ENCODE data around the gene CHST8. TPM values are rescaled to one million over a fixed set of nuclear protein-coding genes. Genes with fewer than 3 reads are reported as not detected.

The CHST8 gene
- total and polyA plus RNA-seq, 2 experiments from 2014 or later: 9.3 to 38.2 TPM

GRCh38 chr19:33670398-33670797 lies 48.6 kb downstream of the CHST8 start (continued):
- TF ChIP-seq REST (IDR thresholded peaks at IDR 0.05; ENCODE audit: unreplicated experiment) (no peak), NANOG (IDR thresholded peaks at IDR 0.05; ENCODE audit: borderline replicate concordance) (no peak), ZNF114 (CRISPR knock-in tag; IDR thresholded peaks at IDR 0.05) (no peak), ZNF331 (CRISPR knock-in tag; IDR thresholded peaks at IDR 0.05; ENCODE audit: low read depth) (no peak), CTCF (conservative IDR thresholded peaks at IDR 0.05; ENCODE audit: low read depth in 2 of 2) (no peak)

- peaks cover 3% of the 10 kb centered on the region for H3K27me3 Mint-ChIP-seq (ENCODE audit: insufficient read depth, low read depth, poor library complexity)
These were observed 49.5 kb downstream of the CHST8 start for GRCh38 chr19:33671211-33671610.

More at GRCh38 chr19:33671211-33671610, 49.5 kb downstream of the CHST8 start:
- Mint-ChIP-seq H3K4me3 (no peak overlapping the region), H3K27ac (no peak overlapping the region), H3K36me3 (ENCODE audit: low read depth) (no peaks in the 10 kb centered on the region), H3K4me1 (peaks cover 7% of the 10 kb centered on the region; the same call in 2 of the 3 replicates), H3K9me3 (no peaks in the 10 kb centered on the region; the same call in 2 of the 3 replicates)
- no peaks in the 10 kb centered on the region for H3K36me3 ChIP-seq (ENCODE audit: insufficient read depth)
- H2AFZ ChIP-seq: no peak overlapping the region
- no peak for ATAC-seq
- no peaks in the 10 kb centered on the region; the same call in none of the 2 replicates for H4K20me1 ChIP-seq (replicated peaks; ENCODE audit: insufficient read depth)
- H3K4me1 ChIP-seq (ENCODE audit: insufficient read depth): no peaks in the 10 kb centered on the region
- no peaks in the 10 kb centered on the region for H3K27me3 ChIP-seq (ENCODE audit: insufficient read depth)
- no peaks in the 10 kb centered on the region for H3K9me2 ChIP-seq (ENCODE audit: insufficient read depth)
- no peak overlapping the region for H3K4me3 ChIP-seq
- no peak overlapping the region for H3K27ac ChIP-seq (ENCODE audit: low read depth)
- TF ChIP-seq ZNF114 (CRISPR knock-in tag; IDR thresholded peaks at IDR 0.05): no peak
- no peak for TF ChIP-seq EZH2 (IDR thresholded peaks at IDR 0.05; ENCODE audit: low read depth, unreplicated experiment)
- TF ChIP-seq STAT1 (IDR thresholded peaks at IDR 0.05; ENCODE audit: unreplicated experiment): no peak
- no peak for TF ChIP-seq ETS1 (IDR thresholded peaks at IDR 0.05)
- no peak for TF ChIP-seq ZNF331 (CRISPR knock-in tag; IDR thresholded peaks at IDR 0.05; ENCODE audit: low read depth)
- TF ChIP-seq CREB1 (CRISPR knock-in tag; IDR thresholded peaks at IDR 0.05; ENCODE audit: low read depth): no peak
- no peak for DNase-seq (ENCODE audit: low spot score)
- H3F3A ChIP-seq (replicated peaks; ENCODE audit: low read depth): no peaks in the 10 kb centered on the region
- H3K79me2 ChIP-seq (replicated peaks; ENCODE audit: insufficient read depth): no peaks in the 10 kb centered on the region; the same call in 1 of the 2 replicates
- H3K4me2 ChIP-seq: no peak overlapping the region

Measured in GM23338 (cell line).